Activated T-helper 1 cell treated with anti-CD3 and anti-CD28 coated beads, Interleukin-12 subunit alpha, Interleukin-12 subunit beta, Interleukin-2, Interleukin-4 antibody, amounts not matched to agents 30 ng/mL and 10 ng/mL and 1 ng/mL, durations not matched to agents 14 hours and 24 hours and 36 hours (primary cell): ENCODE results near the gene OR8B8. TPM values are rescaled to one million over a fixed set of nuclear protein-coding genes. Genes with fewer than 3 reads are reported as not detected.

Source experiments
- DNase-seq: peaks from one replicate; pipeline ENCODE4 v3.0.0; 2021; ENCODE audit warnings: low spot score
- H3K27ac Mint-ChIP-seq: one replicate; pipeline ENCODE4 v1.8.0; 2021; ENCODE audit warnings: mild to moderate bottlenecking, mixed read lengths
- H3K27me3 Mint-ChIP-seq: one replicate; pipeline ENCODE4 v1.8.0; 2022; ENCODE audit warnings: mild to moderate bottlenecking, moderate library complexity, mixed read lengths; ENCODE audit not compliant: insufficient read depth
- H3K36me3 Mint-ChIP-seq: one replicate; pipeline ENCODE4 v1.8.0; 2021; ENCODE audit warnings: low read depth, mixed read lengths
- H3K4me1 Mint-ChIP-seq: one replicate; pipeline ENCODE4 v1.8.0; 2021; ENCODE audit warnings: low read depth, mixed read lengths
- H3K4me3 Mint-ChIP-seq: one replicate; pipeline ENCODE4 v1.8.0; 2021; ENCODE audit warnings: mild to moderate bottlenecking, moderate library complexity, mixed read lengths
- H3K9me3 Mint-ChIP-seq: one replicate; pipeline ENCODE4 v1.8.0; 2021; ENCODE audit warnings: mixed read lengths
- intact Hi-C: fragments of 100-400 bp; cut with micrococcal nuclease; formaldehyde crosslinking; loops from one replicate; pipeline ENCODE4 v1.15.1; 2024
- total RNA-seq: library from RNA; stranded (reverse); gene quantifications from 2 replicates; pipeline ENCODE4 v1.2.3, GENCODE V29; 2022

Gene OR8B8, protein sequence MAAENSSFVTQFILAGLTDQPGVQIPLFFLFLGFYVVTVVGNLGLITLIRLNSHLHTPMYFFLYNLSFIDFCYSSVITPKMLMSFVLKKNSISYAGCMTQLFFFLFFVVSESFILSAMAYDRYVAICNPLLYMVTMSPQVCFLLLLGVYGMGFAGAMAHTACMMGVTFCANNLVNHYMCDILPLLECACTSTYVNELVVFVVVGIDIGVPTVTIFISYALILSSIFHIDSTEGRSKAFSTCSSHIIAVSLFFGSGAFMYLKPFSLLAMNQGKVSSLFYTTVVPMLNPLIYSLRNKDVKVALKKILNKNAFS
- not detected in 2 replicates for total RNA-seq

DNA sequence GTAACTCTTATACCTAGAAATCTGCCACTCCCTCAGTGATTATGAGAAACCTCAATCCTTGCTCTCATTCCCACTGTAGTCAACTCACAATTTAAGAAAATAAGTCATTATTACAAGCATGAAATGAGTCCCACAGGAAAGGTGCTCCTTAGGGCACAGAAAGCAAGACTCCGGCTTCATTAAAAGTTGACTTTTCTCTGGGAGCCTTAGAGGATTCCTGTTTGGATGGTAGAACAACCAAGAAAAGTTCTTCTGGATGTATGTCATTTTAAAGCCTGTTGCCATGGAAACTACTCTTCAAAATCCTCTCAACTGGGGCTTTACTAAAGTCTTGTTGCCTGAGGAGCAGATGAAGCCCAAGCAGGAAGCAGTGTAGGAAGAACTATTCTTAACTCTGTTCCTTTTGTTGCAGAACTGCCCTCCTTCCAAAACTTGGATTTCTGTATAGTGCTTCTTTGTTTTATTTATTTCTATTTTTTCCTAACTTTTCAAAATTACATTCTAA lies at the start of gene OR8B8:
TSS of gene OR8B8 (minus strand) at position 51 of the 505 bp plus-strand sequence. CDS start 4,611 bp downstream, outside the sequence.
- Mint-ChIP-seq H3K4me1 (no peaks in the 10 kb centered on the region), H3K27me3 (no peaks in the 10 kb centered on the region), H3K4me3 (no peak within 1 kb of the TSS), H3K27ac (no peak within 1 kb of the TSS), H3K9me3 (no peaks in the 10 kb centered on the region), H3K36me3 (no peaks in the 10 kb centered on the region)
- DNase-seq = no peak
- intact Hi-C loops = no loop called here

DNA sequence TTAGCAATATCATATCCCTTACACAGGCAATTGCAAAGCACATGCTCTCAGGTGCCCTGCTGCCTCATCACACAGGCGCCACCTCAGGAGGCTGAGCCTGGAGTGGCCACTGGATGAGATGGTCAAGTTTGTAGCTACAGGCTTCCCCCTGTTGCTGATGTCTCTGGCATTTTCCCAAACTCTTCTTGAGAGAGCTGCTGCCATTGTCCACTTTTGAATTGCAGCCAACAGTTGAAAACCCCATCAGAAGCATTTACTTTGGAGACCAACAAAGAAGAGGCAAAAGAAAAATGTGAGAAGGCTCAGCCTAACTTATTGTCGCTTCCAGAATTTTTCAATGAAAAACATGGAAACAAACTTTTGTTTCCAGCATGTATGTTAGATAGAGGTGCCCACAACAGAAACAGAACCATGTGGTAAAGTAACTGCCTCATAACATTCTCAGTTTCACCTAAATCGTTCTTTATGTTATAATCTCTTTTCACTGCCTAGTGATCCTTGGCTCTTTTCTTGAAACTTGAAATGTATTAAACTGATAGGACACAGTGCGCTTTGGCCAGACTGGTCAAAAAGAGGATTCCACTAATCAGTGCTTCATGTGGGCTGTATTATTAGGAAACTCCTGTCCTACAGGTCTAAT lies 47.6 kb upstream of the OR8B8 start:
- Mint-ChIP-seq H3K27ac (no peak overlapping the region), H3K9me3 (no peaks in the 10 kb centered on the region), H3K27me3 (peaks cover 6% of the 10 kb centered on the region), H3K4me3 (no peak overlapping the region), H3K36me3 (no peaks in the 10 kb centered on the region), H3K4me1 (no peaks in the 10 kb centered on the region)
- intact Hi-C loops = no loop called here
- no peak for DNase-seq

DNA sequence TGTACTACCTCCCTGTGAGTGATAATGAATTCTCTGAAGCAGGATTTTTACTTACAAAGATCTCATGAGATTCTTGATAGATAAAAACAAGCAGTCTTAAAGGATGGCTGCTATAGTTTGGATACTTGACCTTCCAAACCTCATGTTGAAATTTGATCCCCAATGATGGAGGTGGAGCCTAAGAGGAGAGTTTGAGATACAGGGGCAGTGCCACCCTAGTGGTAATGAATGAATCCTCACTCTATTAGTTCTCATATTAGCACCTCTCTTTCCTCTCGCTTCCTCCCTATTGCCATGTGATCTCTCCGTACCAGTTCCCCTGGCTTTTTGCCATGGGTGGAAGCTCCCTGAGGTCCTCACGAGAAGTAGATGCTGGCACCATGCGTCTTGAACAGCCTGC lies 37.9 kb upstream of the OR8B8 start:
- Mint-ChIP-seq H3K4me1 (peaks cover 11% of the 10 kb centered on the region), H3K4me3 (no peak overlapping the region), H3K27me3 (peaks cover 8% of the 10 kb centered on the region), H3K27ac (no peak overlapping the region), H3K36me3 (no peaks in the 10 kb centered on the region), H3K9me3 (no peaks in the 10 kb centered on the region)
- intact Hi-C loops = loop anchor here (5.0 kb wide), 1 partner anchor 71 kb away; no protein-coding TSS in a partner anchor
- no peak for DNase-seq

DNA sequence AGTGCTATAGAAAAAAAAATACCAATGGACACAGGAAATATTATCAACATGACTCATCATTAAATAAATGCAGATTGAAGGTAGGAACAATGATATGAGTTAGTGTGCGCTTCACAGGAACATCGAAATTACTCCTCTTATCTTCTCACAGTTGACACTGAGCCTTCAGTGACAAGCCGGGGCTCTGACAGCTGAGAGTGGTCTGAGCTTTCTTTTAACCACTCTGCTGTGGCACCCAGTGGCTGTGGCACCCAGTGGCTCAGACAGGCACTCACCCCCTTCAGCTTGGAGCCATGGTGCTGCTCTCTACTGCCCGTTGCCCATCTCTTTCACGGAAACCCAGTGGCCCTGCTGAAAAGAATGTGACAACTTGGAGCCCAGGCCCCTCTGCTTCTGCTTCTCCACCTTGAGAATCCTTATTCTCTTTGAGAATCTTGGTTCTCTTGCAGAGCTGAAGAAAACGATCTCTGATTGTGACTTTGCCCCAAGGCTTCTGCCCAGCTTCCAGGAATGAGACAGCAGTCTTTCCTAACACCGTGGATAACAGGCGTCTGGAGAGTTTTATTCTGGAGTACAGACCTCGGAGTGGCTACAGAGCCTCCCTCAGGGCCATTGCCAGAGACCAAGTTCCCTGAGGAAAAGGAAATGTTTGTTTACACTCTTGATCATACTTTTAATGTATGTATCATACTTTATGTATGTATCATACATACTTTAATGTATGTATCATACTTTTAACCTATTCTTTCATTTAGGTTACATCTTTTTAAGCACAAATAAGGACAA lies 37.1 kb upstream of the OR8B8 start:
- Mint-ChIP-seq H3K4me1 (peaks cover 11% of the 10 kb centered on the region), H3K36me3 (no peaks in the 10 kb centered on the region)
- intact Hi-C loops = loop anchor here (5.0 kb wide), 1 partner anchor 70 kb away; no protein-coding TSS in a partner anchor

DNA sequence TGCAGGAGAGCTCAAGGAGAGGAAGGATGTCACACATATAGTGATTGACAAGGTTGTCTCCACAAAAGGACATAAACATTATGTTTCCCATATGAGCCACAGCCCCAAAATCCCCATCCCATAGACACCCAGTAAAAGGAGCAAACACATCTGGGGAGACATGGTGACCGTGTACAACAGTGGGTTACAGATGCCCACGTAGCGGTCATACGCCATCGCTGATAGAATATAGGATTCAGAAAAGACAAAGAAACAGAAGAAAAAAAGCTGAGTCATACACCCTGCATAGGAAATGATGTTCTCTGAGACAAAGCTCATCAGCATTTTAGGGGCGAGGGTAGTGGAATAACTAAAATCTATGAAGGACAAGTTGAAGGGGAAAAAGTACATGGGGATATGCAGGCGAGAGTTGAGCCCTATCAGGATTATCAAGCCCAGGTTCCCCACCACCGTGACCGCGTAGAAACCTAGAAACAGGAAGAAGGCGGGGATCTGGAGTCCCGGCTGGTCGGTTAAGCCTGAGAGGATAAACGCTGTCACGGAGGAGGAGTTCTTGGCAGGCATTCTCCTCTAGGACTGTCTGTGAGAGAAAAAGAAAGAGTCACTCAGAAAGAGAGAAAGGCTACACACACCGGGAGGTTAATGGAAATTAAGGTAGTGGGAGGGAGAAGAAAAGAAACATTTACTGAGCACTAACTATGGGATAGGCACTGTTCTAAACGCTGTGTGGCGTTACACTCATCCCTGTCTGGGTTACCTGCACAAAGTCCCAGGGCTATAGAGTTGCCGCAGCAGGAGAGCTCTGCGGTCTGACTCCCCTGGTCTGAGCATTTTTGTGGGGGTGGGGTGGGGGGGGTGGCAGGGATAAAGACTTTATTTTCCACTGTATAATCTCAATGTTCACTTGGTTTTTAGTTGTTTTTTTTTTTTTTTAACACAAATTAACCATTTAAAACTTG lies 36.1 kb upstream of the OR8B8 start:
- no peaks in the 10 kb centered on the region for H3K36me3 Mint-ChIP-seq
- H3K27me3 Mint-ChIP-seq = peaks cover 8% of the 10 kb centered on the region
- no peaks in the 10 kb centered on the region for H3K9me3 Mint-ChIP-seq
- peaks cover 11% of the 10 kb centered on the region for H3K4me1 Mint-ChIP-seq
- DNase-seq = no peak
- intact Hi-C loops = loop anchor here (5.0 kb wide), 1 partner anchor 69 kb away; no protein-coding TSS in a partner anchor
- H3K4me3 Mint-ChIP-seq = peak overlapping the region; percentile 70
- H3K27ac Mint-ChIP-seq = peak overlapping the region; percentile 41

More for the DNA sequence above, 37.1 kb upstream of the OR8B8 start:
- H3K27me3 Mint-ChIP-seq = peaks cover 8% of the 10 kb centered on the region
- H3K27ac Mint-ChIP-seq = no peak overlapping the region
- no peak for DNase-seq
- H3K4me3 Mint-ChIP-seq = no peak overlapping the region
- no peaks in the 10 kb centered on the region for H3K9me3 Mint-ChIP-seq

DNA sequence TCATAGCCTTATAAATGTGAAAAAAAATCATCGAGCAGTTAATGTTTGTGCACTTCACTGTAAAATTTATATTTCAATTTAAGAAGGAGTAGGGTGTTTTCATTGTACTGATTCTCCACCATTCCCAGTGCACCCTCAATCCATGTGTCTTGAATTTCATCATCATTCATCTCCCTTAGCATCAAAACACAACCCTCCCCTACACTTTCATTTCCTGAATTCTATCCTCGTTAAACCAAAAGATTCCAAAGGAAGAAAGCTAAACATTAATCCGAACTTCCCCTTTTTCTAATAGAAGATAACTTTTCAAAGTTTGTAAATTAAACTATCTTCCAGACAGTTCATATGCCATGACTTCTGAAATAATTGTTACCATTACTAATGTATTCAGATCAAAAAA lies 34.1 kb upstream of the OR8B8 start:
- Mint-ChIP-seq H3K27me3 (peaks cover 15% of the 10 kb centered on the region), H3K4me1 (peaks cover 11% of the 10 kb centered on the region), H3K9me3 (no peaks in the 10 kb centered on the region), H3K4me3 (no peak overlapping the region), H3K36me3 (no peaks in the 10 kb centered on the region), H3K27ac (no peak overlapping the region)
- intact Hi-C loops = no loop called here
- no peak for DNase-seq

DNA sequence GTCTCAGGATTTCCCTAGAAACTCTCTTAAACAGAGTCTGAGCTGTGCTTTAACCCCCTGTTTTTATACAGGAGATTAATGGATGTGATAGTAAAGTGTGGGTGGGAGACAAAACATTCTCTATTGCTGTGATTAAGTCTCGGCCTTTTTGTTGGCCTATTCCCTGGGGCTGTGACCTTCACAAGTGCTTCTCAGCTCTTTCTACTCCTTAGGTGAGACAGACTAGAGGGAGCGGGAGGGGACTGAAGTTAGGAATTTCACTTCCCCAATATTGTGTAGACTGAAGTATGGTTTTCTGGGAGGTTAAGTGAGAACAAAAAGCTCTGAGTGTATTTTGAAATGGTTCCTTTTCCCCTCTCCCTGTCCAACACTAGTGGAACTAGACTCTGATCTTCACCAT lies 29.8 kb upstream of the OR8B8 start:
- intact Hi-C loops = no loop called here
- H3K9me3 Mint-ChIP-seq = no peaks in the 10 kb centered on the region
- H3K4me1 Mint-ChIP-seq = no peaks in the 10 kb centered on the region

DNA sequence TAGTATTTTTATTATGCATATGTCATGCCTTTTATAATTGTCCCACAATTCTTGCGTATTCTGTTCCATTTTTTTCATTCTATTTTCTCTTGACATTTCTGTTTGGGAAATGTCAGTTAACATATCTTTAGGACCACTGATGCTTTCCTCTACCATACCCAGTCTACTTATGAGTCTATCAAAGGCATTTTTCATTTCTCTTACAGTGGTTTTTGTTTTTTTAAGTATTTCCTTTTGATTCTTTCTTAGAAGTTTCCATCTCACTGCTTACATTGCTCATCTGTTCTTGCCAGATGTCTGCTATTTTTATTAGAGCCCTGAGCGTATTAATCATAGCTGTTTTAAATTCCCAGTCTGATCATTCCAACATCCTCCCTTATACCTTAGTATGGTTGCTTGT lies 29.3 kb upstream of the OR8B8 start:
- Mint-ChIP-seq H3K9me3 (no peaks in the 10 kb centered on the region), H3K4me1 (no peaks in the 10 kb centered on the region), H3K4me3 (no peak overlapping the region), H3K36me3 (no peaks in the 10 kb centered on the region), H3K27ac (no peak overlapping the region), H3K27me3 (peaks cover 10% of the 10 kb centered on the region)
- no peak for DNase-seq
- intact Hi-C loops = no loop called here

More for the DNA sequence above, 29.8 kb upstream of the OR8B8 start:
- H3K27me3 Mint-ChIP-seq = peaks cover 10% of the 10 kb centered on the region
- H3K27ac Mint-ChIP-seq = no peak overlapping the region
- H3K4me3 Mint-ChIP-seq = no peak overlapping the region
- H3K36me3 Mint-ChIP-seq = no peaks in the 10 kb centered on the region
- DNase-seq = no peak

DNA sequence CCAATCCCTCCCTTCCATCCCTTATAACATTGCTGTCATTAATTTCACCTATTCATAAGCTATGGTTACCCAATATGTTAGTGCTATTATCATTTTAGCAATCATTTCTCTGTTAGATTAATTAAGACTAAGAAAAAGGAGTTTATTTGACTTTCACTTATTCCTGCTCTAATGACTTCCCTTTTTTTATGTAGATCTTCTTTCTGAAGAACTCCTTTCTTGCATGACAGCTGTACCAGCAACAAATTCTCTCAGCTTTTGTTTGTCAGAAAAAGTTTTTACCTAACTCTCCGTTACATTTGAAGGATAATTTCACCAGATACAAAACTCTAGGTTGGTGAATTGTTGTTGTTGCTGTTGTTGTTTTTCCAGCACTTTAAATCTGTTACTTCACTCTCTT lies 28.6 kb upstream of the OR8B8 start:
- H3K4me1 Mint-ChIP-seq = no peaks in the 10 kb centered on the region
- H3K36me3 Mint-ChIP-seq = no peaks in the 10 kb centered on the region
- no peak for DNase-seq
- no peak overlapping the region for H3K4me3 Mint-ChIP-seq
- H3K27me3 Mint-ChIP-seq = peaks cover 10% of the 10 kb centered on the region
- H3K9me3 Mint-ChIP-seq = no peaks in the 10 kb centered on the region
- no peak overlapping the region for H3K27ac Mint-ChIP-seq
- intact Hi-C loops = no loop called here

DNA sequence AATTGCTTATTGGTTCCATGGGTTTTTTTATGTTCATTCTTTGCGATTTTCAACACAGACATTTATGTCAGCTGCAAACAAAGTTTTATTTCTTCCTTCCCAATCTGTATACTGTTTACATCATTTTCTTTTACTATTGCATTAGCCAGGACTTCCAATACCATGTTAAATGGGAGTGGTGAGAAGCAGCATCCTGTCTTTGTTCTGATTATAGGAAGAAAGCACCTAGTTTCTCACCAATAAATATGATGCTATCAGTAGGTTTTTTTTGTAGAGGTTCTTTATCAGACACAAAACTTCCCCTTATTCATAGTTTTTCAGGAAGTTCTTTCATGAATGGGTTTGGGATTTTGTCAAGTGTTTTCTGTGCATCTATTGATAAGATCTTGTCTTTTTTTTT lies 28.0 kb upstream of the OR8B8 start:
- Mint-ChIP-seq H3K27ac (no peak overlapping the region), H3K4me3 (no peak overlapping the region), H3K9me3 (no peaks in the 10 kb centered on the region), H3K27me3 (peaks cover 10% of the 10 kb centered on the region), H3K4me1 (no peaks in the 10 kb centered on the region), H3K36me3 (no peaks in the 10 kb centered on the region)
- intact Hi-C loops = no loop called here
- DNase-seq = no peak

DNA sequence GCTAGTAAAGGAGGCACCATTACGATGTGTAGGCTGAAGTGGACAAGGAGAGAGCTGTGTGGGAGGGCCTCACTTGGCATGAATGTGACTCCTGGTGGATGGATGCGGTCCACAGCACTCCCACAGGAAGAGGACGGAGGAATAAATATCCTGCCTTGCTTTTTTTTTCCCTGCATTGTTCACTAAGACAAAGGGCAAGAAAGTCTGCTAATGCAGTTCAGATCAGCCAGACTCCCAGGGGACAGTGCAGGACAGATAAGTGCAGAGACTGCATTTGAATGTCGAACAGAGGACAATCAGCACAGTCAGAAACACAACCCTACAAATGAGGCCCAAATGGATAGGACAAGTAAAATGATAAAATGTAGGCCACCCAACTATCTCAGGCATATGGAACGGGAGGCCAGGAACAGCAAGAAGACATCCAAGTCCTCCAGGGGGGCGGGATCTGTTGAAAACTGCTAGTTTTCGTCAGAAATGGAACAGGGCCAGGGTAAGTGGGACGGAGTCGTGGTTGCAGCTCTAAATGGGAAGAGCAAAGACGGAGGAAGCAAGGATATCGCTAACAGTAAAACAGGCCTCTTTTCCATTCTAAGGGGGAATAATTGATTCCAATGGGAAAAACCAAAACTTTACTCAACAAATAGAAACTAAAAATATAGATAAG lies 25.2 kb upstream of the OR8B8 start:
- intact Hi-C loops = no loop called here
- no peak overlapping the region for H3K27ac Mint-ChIP-seq
- H3K36me3 Mint-ChIP-seq = no peaks in the 10 kb centered on the region
- no peak for DNase-seq
- H3K27me3 Mint-ChIP-seq = peaks cover 8% of the 10 kb centered on the region
- no peaks in the 10 kb centered on the region for H3K9me3 Mint-ChIP-seq
- H3K4me3 Mint-ChIP-seq = no peak overlapping the region
- H3K4me1 Mint-ChIP-seq = no peaks in the 10 kb centered on the region
